SK-N-MC (cell line): ENCODE results near the gene ZG16.
A peak's percentile ranks its signal among the peaks of the same experiment; 100 is the strongest.
"Not testable (repeated sequence)": the region's sequence is repeated elsewhere in the genome, so short reads cannot be mapped to it uniquely, and the experiment has no call there.

ENCODE experiments used
- DNase-seq: peaks from one replicate; pipeline ENCODE4 v3.0.0-alpha.2; 2011; ENCODE audit warnings: low read depth, low spot score
- H3K27ac ChIP-seq: fragments of 200-600 bp; sonication (generic); 2 replicates; pipeline ENCODE4 v1.5.1; 2016; ENCODE audit warnings: mixed run types
- H3K36me3 ChIP-seq: fragments of 200-600 bp; sonication (generic); 2 replicates; pipeline ENCODE4 v1.6.1; 2017; ENCODE audit warnings: antibody characterized with exemption, low read length, mixed read lengths; ENCODE audit not compliant: insufficient read depth
- H3K4me3 ChIP-seq: fragments of 200-600 bp; sonication (generic); 2 replicates; pipeline ENCODE4 v1.5.1; 2016
- H3K9ac ChIP-seq: fragments of 200-600 bp; sonication (generic); 2 replicates; pipeline ENCODE4 v1.8.0; 2017; ENCODE audit warnings: mixed run types, mixed read lengths; ENCODE audit not compliant: insufficient read length
- H3K9me3 ChIP-seq: fragments of 200-600 bp; sonication (generic); 2 replicates; pipeline ENCODE4 v1.6.1; 2017; ENCODE audit warnings: low read depth, mild to moderate bottlenecking, antibody characterized with exemption, low read length, moderate library complexity, mixed read lengths
- EZH2 ChIP-seq: fragments of 200-600 bp; sonication (generic); IDR thresholded peaks from one replicate; pipeline ENCODE4 v1.6.1; 2017; ENCODE audit warnings: antibody characterized with exemption
- FOXP2 ChIP-seq: optimal IDR thresholded peaks from 2 replicates; pipeline ENCODE3; 2011; ENCODE audit warnings: mild to moderate bottlenecking, moderate library complexity; ENCODE audit not compliant: insufficient read depth; ENCODE audit errors: extremely low read length, control extremely low read depth
- POLR2AphosphoS5 ChIP-seq: IDR thresholded peaks from 2 replicates; pipeline ENCODE4 v1.6.1; 2012; ENCODE audit warnings: mild to moderate bottlenecking, low read depth, low read length, borderline replicate concordance

Gene ZG16, protein sequence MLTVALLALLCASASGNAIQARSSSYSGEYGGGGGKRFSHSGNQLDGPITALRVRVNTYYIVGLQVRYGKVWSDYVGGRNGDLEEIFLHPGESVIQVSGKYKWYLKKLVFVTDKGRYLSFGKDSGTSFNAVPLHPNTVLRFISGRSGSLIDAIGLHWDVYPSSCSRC

DNA sequence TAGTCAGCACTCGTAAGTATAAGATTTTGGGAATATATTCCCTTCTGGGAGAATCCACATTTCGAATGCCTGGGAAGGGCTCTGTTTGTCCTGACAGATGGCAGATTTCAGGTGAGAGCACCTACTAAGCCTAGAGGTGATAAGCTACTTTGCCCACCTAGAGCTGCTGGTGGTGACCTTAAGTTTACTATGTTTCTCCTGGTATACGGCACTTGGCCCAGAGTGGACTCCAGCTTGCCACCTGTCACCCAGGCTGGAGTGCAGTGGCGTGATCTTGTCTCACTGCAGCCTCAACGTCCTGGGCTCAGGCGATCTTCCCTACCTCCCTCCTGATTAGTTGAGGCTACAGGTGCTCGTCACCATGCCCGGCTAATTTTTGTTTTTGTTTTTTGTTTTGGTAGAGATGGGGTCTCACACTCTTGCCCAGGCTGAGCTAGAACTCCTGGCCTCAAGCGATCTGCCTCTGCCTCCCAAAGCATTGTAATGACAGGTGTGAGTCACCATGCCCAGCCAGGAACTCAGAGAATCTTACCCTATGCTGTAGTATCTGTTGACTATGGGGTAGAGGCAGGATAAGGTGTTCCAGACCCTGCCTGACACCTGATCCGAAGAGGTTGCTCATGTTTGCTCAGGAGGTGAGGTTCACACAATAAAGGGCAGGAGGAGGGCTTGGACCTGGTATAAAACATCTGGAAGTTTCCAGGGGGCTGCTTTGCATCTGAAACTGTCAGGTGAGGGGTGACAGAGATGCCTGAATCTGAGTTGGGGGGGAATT lies at the start of gene ZG16:
Gene ZG16 (plus strand): TSS at position 681 of the 775 bp plus-strand sequence. CDS start 1,011 bp downstream, outside the sequence.
- Histone ChIP-seq H3K9me3 (no peaks in the 10 kb centered on the region), H3K9ac (no peak within 1 kb of the TSS), H3K4me3 (no peak within 1 kb of the TSS), H3K27ac (no peak within 1 kb of the TSS), H3K36me3 (no peaks in the 10 kb centered on the region)
- no peak for DNase-seq
- TF ChIP-seq FOXP2: no peak
- no peak for TF ChIP-seq POLR2AphosphoS5
- TF ChIP-seq EZH2: no peak

DNA sequence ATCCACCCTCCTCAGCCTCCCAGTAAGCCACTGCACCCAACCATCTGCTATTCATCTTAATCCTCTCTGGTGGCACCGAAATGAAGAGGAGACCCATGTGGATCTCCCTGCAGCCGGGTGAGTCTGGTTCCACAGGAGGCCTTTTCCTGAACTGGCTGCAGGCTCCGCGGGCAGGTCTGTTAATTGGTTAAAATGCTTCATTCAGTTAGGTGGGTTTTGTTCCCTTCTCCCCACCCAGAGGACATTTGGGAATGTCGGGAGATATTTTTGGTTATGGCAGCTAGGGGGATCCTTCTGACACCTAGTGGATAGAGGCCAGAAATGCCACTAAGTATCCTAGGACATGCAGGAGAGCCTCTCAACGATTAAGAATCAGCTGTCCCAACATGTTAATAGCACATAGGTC lies 48.9 kb upstream of the ZG16 start:
- H3K9ac ChIP-seq: peak overlapping the region; percentile 20
- no peak overlapping the region for H3K27ac ChIP-seq
- TF ChIP-seq FOXP2 (no peak), POLR2AphosphoS5 (no peak), EZH2 (no peak)
- H3K9me3 ChIP-seq: no peaks in the 10 kb centered on the region
- peak; percentile 30 for DNase-seq
- peak overlapping the region; percentile 53 for H3K4me3 ChIP-seq
- H3K36me3 ChIP-seq: no peaks in the 10 kb centered on the region

DNA sequence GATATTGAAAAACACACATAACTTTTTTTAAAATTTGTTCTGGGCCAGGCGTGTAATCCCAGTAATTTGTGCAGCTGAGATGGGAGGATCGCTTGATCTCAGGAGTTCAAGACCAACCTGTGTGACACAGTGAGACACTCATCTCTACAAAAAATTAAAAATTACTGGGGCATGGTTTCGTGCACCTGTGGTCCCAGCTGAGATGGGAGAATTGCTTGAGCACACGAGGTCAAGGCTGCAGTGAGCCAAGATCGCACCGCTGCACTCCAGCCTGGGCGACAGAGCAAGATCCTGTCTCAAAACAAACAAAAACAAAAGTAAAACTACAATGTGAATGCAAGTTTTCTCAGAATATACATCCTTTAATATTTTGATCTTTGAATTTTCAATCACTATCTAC lies 47.4 kb upstream of the ZG16 start:
- H3K9ac ChIP-seq: no peak overlapping the region

DNA sequence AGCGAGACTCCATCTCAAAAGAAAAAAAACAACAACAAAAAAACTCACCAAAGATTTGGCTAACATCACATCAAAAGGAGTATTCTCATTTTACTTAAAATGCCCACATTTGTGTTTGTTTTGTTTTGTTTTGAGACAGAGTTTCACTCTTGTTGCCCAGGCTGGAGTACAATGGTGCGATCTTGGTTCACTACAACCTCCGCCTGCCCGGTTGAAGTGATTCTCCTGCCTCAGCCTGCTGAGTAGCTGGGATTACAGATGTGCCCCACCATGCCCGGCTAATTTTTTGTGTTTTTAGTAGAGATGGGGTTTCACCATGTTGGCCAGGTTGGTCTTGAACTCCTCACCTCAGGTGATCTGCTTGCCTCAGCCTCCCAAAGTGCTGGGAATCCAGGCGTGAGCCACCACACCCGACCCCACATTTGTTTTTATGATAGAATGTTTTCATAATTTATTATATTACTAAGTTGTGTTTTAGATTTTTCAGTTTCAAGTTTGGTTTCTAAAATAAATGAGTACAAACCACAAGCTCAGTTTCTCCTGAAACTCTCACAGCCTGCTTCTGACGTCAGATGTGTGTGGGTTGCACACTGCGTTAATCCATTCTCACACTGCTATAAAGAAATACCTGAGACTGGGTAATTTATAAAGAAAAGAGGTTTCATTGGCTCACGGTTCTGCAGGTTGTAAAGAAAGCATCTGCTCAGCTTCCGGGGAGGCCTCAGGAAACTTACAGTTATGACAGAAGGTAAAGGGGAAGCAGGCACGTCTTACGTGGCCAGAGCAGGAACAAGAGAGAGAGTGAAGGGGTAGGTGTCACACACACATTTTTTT lies 46.1 kb upstream of the ZG16 start:
- not testable (repeated sequence) for DNase-seq, H3K36me3 ChIP-seq, H3K9ac ChIP-seq, H3K4me3 ChIP-seq, H3K9me3 ChIP-seq, H3K27ac ChIP-seq

More for the DNA sequence above, 47.4 kb upstream of the ZG16 start:
- H3K36me3 ChIP-seq: no peaks in the 10 kb centered on the region
- TF ChIP-seq POLR2AphosphoS5 (no peak), EZH2 (no peak), FOXP2 (no peak)
- no peak overlapping the region for H3K27ac ChIP-seq
- H3K4me3 ChIP-seq: no peak overlapping the region
- no peak for DNase-seq
- H3K9me3 ChIP-seq: no peaks in the 10 kb centered on the region

DNA sequence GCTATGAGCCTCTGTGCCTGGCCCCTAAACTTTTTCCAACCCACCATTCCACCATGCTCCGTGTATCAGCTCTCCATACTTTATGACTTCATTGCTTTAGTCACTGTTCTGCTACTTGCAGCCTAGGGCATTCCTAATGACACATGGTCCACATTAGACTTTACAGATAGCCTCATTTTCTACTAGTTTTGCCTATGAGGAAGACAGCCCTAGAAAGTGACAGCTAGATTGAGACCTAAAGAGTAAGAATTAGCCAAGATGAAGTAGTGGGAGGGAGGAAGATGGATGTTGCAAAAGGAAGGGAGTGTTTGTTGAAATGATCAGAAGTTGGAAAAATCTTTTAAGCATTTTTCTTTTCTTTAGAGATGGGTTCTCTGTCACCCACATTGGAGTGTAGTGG lies 43.3 kb upstream of the ZG16 start:
- no peaks in the 10 kb centered on the region for H3K9me3 ChIP-seq
- TF ChIP-seq FOXP2: no peak
- TF ChIP-seq POLR2AphosphoS5: no peak
- TF ChIP-seq EZH2: no peak
- H3K27ac ChIP-seq: no peak overlapping the region
- DNase-seq: no peak
- no peaks in the 10 kb centered on the region for H3K36me3 ChIP-seq
- H3K9ac ChIP-seq: no peak overlapping the region
- no peak overlapping the region for H3K4me3 ChIP-seq

DNA sequence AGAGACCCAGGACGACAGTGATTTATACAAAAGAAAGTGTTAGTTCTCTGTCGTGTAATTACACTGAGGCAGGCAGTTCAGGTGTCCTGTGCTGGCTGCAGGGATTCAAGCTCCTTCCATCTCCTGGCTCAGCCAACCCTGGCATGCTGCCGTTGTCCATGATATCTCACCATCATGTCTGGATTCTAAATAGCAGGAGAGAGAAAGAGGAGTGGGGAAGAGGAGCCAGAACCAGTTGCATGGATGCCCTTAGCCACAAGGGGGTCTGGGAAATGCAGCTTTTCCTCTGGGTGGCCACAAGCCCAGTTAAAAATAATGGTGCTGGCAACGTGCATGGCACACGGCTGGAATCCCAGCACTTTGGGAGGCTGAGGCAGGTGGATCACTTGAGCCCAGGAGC lies 41.9 kb upstream of the ZG16 start:
- Histone ChIP-seq H3K9me3 (no peaks in the 10 kb centered on the region), H3K36me3 (no peaks in the 10 kb centered on the region), H3K9ac (no peak overlapping the region), H3K4me3 (no peak overlapping the region), H3K27ac (no peak overlapping the region)
- TF ChIP-seq FOXP2 (no peak), EZH2 (no peak), POLR2AphosphoS5 (no peak)
- DNase-seq: no peak

DNA sequence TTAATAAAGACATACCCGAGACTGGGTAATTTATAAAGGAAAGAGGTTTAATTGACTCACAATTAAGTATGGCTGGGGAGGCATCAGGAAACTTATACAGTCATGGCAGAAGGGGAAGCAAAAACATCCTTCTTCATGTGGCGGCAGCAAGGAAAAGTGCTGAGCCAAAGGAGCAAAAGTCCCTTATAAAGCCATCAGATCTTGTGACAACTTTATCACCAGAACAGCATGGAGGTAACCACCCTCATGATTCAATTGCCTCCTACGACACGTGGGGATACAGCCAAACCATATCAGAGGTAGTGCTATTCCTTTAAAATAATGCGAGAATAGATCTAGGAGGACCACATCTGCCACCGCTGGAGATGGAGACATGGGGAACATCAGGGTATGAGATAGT lies 41.3 kb upstream of the ZG16 start:
- no peak for DNase-seq
- Histone ChIP-seq H3K36me3 (no peaks in the 10 kb centered on the region), H3K4me3 (no peak overlapping the region), H3K27ac (no peak overlapping the region), H3K9ac (no peak overlapping the region), H3K9me3 (no peaks in the 10 kb centered on the region)
- no peak for TF ChIP-seq EZH2
- no peak for TF ChIP-seq POLR2AphosphoS5
- no peak for TF ChIP-seq FOXP2

DNA sequence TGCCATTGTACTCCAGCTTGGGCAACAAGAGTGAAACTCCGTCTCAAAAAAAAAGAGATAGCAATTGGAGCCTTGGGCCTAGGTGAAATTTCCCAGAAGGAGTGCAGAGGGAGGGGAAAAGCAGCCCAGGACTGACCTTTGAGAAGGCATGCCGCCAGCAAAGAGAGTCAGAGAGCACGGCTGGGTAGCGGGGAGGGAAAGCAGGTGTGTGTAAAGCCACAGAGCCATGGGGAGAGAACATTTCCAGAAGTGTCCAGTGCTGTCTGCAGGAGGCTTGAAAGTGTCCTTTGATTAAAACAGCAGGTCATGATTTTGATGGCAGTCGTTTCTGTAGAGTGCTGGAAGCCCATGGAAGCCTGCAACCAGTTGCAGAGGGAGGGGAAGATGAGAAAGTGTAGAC lies 40.3 kb upstream of the ZG16 start:
- no peak overlapping the region for H3K27ac ChIP-seq
- H3K9ac ChIP-seq: no peak overlapping the region
- TF ChIP-seq POLR2AphosphoS5 (no peak), EZH2 (no peak), FOXP2 (no peak)
- H3K36me3 ChIP-seq: no peaks in the 10 kb centered on the region
- H3K4me3 ChIP-seq: no peak overlapping the region
- DNase-seq: no peak
- H3K9me3 ChIP-seq: no peaks in the 10 kb centered on the region

DNA sequence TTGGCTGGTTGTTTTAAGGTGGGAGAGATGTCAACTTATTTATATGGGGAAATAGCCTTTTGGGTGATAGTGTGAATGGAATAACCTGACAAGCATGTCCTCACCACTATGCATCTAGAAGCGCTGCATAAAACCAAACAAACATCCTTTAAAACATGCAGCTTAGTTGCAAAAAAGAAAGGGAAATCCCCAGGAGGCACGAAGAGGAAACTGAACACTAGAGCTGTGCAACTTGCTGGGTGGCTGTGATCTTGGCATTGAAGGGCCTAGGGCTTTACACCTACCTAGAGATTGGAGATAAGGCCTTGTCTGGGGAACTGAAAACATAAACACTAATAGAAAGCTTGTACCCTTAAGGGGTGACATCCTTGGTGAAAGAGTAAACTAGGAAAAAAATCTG lies 39.5 kb upstream of the ZG16 start:
- H3K4me3 ChIP-seq: no peak overlapping the region
- H3K27ac ChIP-seq: no peak overlapping the region
- no peak for DNase-seq
- H3K9ac ChIP-seq: no peak overlapping the region
- no peaks in the 10 kb centered on the region for H3K9me3 ChIP-seq
- TF ChIP-seq POLR2AphosphoS5: no peak
- no peak for TF ChIP-seq FOXP2
- no peak for TF ChIP-seq EZH2
- H3K36me3 ChIP-seq: no peaks in the 10 kb centered on the region

DNA sequence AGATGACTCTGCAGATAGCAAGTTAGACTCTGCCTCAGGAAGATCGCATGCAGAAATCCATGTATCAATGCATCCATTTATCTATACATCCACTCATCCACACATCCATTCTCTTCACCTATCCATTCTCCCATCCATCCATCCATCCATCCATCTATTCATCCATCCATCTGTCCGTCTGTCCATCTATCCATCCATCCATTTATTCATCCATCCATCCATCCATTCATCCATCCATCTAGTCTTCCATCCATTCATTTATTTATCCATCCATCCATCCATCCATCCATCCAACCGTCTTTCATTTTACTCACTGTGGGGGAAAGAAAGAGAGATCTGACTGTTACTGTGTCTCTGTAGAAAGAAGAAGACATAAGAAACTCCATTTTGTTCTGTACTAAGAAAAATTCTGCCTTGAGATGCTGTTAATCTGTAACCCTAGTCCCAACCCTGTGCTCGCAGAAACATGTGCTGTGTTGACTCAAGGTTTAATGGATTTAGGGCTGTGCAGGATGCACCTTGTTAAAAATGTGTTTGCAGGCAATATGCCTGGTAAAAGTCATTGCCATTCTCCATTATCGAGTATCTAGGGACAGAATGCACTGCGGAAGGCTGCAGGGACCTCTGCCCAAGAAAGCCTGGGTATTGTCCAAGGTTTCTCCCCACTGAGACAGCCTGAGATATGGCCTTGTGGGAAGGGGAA lies 38.0 kb upstream of the ZG16 start:
- H3K9me3 ChIP-seq, H3K27ac ChIP-seq, H3K9ac ChIP-seq, DNase-seq, H3K4me3 ChIP-seq, H3K36me3 ChIP-seq: not testable (repeated sequence)

DNA sequence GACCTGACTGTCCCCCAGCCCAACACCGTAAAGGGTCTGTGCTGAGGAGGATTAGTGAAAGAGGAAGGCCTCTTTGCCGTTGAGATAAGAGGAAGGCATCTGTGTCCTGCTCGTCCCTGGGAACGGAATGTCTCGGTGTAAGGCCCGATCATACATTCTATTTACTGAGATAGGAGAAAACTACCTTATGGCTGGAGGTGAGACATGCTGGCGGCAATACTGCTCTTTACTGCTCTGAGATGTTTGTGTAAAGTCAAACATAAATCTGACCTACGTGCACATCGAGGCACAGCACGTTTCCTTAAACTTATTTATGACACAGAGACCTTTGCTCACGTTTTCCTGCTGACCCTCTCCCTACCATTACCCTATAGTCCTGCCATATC lies 37.4 kb upstream of the ZG16 start:
- H3K4me3 ChIP-seq, H3K9ac ChIP-seq, H3K36me3 ChIP-seq, H3K27ac ChIP-seq, H3K9me3 ChIP-seq, DNase-seq: not testable (repeated sequence)
